ENCODE results near the gene PITX1. TPM values are rescaled to one million over a fixed set of nuclear protein-coding genes. Genes with fewer than 3 reads are reported as not detected.
A peak's percentile ranks its signal among the peaks of the same experiment; 100 is the strongest.

PITX1 gene
- total RNA-seq, 6 experiments from 2014 or later: not detected

DNA sequence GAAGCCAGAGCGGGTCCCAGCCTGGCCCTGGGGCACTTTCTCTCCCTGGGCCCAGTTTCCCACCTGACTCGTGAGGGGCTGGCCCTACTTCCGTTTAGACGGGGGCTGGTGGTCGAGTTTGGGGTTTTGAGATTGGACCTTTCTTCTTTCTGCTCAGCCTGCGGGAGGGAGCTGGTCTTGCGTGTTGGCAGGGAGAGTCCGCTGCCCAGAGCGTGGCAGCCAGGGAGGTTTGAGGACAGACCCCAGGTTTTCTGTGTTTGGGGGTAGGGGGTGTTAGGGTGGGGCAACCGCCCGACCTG is 6.0 kb upstream of the PITX1 start:
- intact Hi-C loops (cut with DNase I): no loop called here
- H3K4me3 ChIP-seq: no peak overlapping the region
- no peak for TF ChIP-seq POLR2A (IDR thresholded peaks at IDR 0.05)
- no peak for TF ChIP-seq CTCF (IDR thresholded peaks at IDR 0.05)
- no peak overlapping the region for H3K27ac ChIP-seq
- H3K9me3 ChIP-seq: no peaks in the 10 kb centered on the region
- WGBS (ENCODE audit: insufficient coverage, low coverage, low lambda C conversion rate, missing lambda C conversion rate): 7% methylated on average over 4 of the region's 11 CpGs
- H3K27me3 ChIP-seq: peaks cover 20 to 47% of the 10 kb centered on the region in 2 donors
- H3K36me3 ChIP-seq: no peaks in the 10 kb centered on the region
- H3K4me1 ChIP-seq: peaks cover 0 to 6% (median 0%) of the 10 kb centered on the region in 4 donors
- no peak for ATAC-seq
- DNase-seq: peak in 1 of 3 donors; percentile 35

GRCh38 chr5:135039271-135040033 is 5.4 kb upstream of the PITX1 start:
- ATAC-seq (peak; percentile 35 to 48 (median 38)), DNase-seq (peak in 1 of 3 donors; percentile 54)
- H3K9me3 ChIP-seq: no peaks in the 10 kb centered on the region
- no peak overlapping the region for H3K4me3 ChIP-seq
- no peaks in the 10 kb centered on the region for H3K36me3 ChIP-seq
- TF ChIP-seq POLR2A (IDR thresholded peaks at IDR 0.05) (no peak), CTCF (IDR thresholded peaks at IDR 0.05) (no peak)
- intact Hi-C loops (cut with DNase I): no loop called here
- peaks cover 0 to 6% (median 0%) of the 10 kb centered on the region in 4 donors for H3K4me1 ChIP-seq
- H3K27me3 ChIP-seq: peaks cover 20 to 53% of the 10 kb centered on the region in 2 donors
- H3K27ac ChIP-seq: no peak overlapping the region
- WGBS (ENCODE audit: insufficient coverage, low coverage, low lambda C conversion rate, missing lambda C conversion rate): 4% methylated on average over 9 of the region's 87 CpGs

GRCh38 chr5:135038813-135039270 is 4.8 kb upstream of the PITX1 start:
- no peaks in the 10 kb centered on the region for H3K9me3 ChIP-seq
- no peaks in the 10 kb centered on the region for H3K36me3 ChIP-seq
- intact Hi-C loops (cut with DNase I): no loop called here
- no peak overlapping the region for H3K4me3 ChIP-seq
- WGBS (ENCODE audit: insufficient coverage, low coverage, low lambda C conversion rate, missing lambda C conversion rate): 6% methylated on average over 29 of the region's 42 CpGs
- no peak overlapping the region for H3K27ac ChIP-seq
- ATAC-seq (no peak), DNase-seq (peak in 1 of 3 donors; percentile 44)
- no peak for TF ChIP-seq CTCF (IDR thresholded peaks at IDR 0.05)
- TF ChIP-seq POLR2A (IDR thresholded peaks at IDR 0.05): no peak
- H3K4me1 ChIP-seq: peaks cover 0 to 12% (median 0%) of the 10 kb centered on the region in 4 donors
- H3K27me3 ChIP-seq: peaks cover 20 to 53% of the 10 kb centered on the region in 2 donors

DNA sequence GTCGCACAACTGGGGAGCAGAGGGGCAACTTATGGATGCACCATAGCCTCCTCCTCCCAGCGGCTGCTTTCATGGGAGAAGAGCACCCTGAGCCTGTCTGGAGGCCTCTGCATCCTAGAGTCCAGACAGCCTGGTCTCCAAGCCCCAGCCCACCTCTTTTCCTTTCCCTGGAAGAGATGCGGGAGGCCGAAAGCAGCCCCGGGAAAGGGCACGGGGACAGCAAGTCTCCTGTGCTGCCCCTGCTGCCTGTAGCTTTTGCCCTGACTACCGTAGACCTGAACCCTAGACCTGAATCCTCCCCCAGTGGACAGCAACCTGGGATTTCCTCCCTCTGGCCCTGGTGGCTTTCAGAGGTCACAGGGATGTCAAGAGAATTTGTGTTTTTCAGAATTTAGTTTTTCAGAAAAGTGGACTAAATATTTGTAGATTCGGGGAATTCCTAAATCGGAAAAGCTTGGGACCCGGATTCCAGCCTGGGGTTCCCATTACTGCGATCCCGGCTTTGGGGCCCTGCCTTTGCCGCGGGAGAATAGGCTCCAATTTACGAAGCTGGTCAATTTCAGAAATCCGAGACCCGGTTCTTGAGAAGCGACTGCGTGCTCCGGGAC is 4.3 kb upstream of the PITX1 start:
- WGBS (ENCODE audit: insufficient coverage, low coverage, low lambda C conversion rate, missing lambda C conversion rate): 11% methylated on average over 15 of the region's 20 CpGs
- Histone ChIP-seq H3K27me3 (peaks cover 20 to 58% of the 10 kb centered on the region in 2 donors), H3K36me3 (no peaks in the 10 kb centered on the region), H3K9me3 (no peaks in the 10 kb centered on the region), H3K4me3 (no peak overlapping the region), H3K27ac (no peak overlapping the region), H3K4me1 (peaks cover 0 to 16% (median 0%) of the 10 kb centered on the region in 4 donors)
- no peak for DNase-seq
- no peak for ATAC-seq
- TF ChIP-seq POLR2A (IDR thresholded peaks at IDR 0.05) (no peak), CTCF (IDR thresholded peaks at IDR 0.05) (no peak)
- intact Hi-C loops (cut with DNase I): no loop called here

All from right lobe of liver (tissue), 6 donors.